Endothelial cell of umbilical vein (primary cell): ENCODE results near the gene ALDH4A1. TPM values are rescaled to one million over a fixed set of nuclear protein-coding genes. Genes with fewer than 3 reads are reported as not detected.

ENCODE experiments used
- BruUV-seq: library from RNA; stranded (reverse); fragments of 400-500 nt; replicated peaks from 2 replicates; lab custom pipeline; 2021; lab: Mats Ljungman, UMichigan
- CTCF ChIA-PET: fragments of 300-600, 350-600 bp; sonication (Branson Sonifier 250); formaldehyde crosslinking; loops from one replicate; lab custom pipeline; 2021; ENCODE audit warnings: antibody characterized with exemption, inconsistent platforms; lab: Charles Lee
- POLR2A ChIA-PET: fragments of 300-600, 350-600 bp; sonication (Branson Sonifier 250); formaldehyde crosslinking; loops from one replicate; lab custom pipeline; 2021; ENCODE audit warnings: antibody characterized with exemption, inconsistent platforms; lab: Charles Lee
- DNase-seq: peaks from one replicate; pipeline ENCODE4 v3.0.0-alpha.2; 2011; ENCODE audit warnings: low read depth, low spot score
- FAIRE-seq: peaks from 2 replicates; lab custom pipeline; 2011; peaks lifted over from hg19 to GRCh38; lab: Jason Lieb, UNC
- H2AFZ ChIP-seq: 2 replicates; pipeline ENCODE4 v1.6.0; 2012; ENCODE audit warnings: low read depth, low read length, control low read depth, inconsistent platforms
- H3K27ac ChIP-seq: 2 replicates; pipeline ENCODE4 v1.5.1; 2011; ENCODE audit warnings: low read depth, mild to moderate bottlenecking, control low read depth, low read length, moderate library complexity; ENCODE audit not compliant: insufficient read depth
- H3K27me3 ChIP-seq, 2 experiments: 2 replicates each; pipeline versions ENCODE4 v1.6.0 to v1.6.1; 2011; ENCODE audit warnings: low read length in 2 of 2, mixed read lengths in 1 of 2; ENCODE audit not compliant: control insufficient read depth in 2 of 2, insufficient read depth in 2 of 2
- H3K36me3 ChIP-seq, 2 experiments: 2 replicates in 1 of 2; 3 replicates in 1 of 2; pipeline ENCODE4 v1.5.1; 2011; ENCODE audit warnings: low read length in 2 of 2, mild to moderate bottlenecking in 1 of 2, moderate library complexity in 1 of 2; ENCODE audit not compliant: control insufficient read depth in 2 of 2, insufficient read depth in 2 of 2; ENCODE audit errors: extremely low read depth in 1 of 2
- H3K4me1 ChIP-seq: 3 replicates; pipeline ENCODE4 v1.5.1; 2011; ENCODE audit warnings: mild to moderate bottlenecking, low read length; ENCODE audit not compliant: control insufficient read depth, insufficient read depth; ENCODE audit errors: extremely low read depth
- H3K4me2 ChIP-seq: 2 replicates; pipeline ENCODE4 v1.6.1; 2011; ENCODE audit warnings: low read length, control low read depth, mixed read lengths; ENCODE audit not compliant: insufficient read depth
- H3K4me3 ChIP-seq, 3 experiments: fragments of 200-600 bp in 1 of 3; sonication (generic), shearing (Covaris generic) in 1 of 3; replicated peaks in 1 of 3; 2 replicates each; pipeline ENCODE4 v1.5.1; 2011 to 2016; ENCODE audit warnings: control low read depth in 3 of 3, low read length in 3 of 3, mild to moderate bottlenecking in 2 of 3, inconsistent platforms in 1 of 3, low read depth in 1 of 3, moderate library complexity in 1 of 3; ENCODE audit not compliant: insufficient read depth in 1 of 3
- H3K79me2 ChIP-seq: 2 replicates; pipeline ENCODE4 v1.6.0; 2012; ENCODE audit warnings: low read length, inconsistent platforms; ENCODE audit not compliant: control insufficient read depth, insufficient read depth
- H3K9ac ChIP-seq: replicated peaks from 2 replicates; pipeline ENCODE3; 2011; ENCODE audit warnings: low read length, control low read depth; ENCODE audit not compliant: insufficient read depth; ENCODE audit errors: extremely low read depth
- H3K9me1 ChIP-seq: replicated peaks from 3 replicates; pipeline ENCODE4 v1.6.0; 2011; ENCODE audit warnings: mild to moderate bottlenecking, low read length; ENCODE audit not compliant: control insufficient read depth, insufficient read depth; ENCODE audit errors: extremely low read depth
- H3K9me3 ChIP-seq: replicated peaks from 2 replicates; pipeline ENCODE4 v1.5.1; 2012; ENCODE audit warnings: low read length, inconsistent platforms; ENCODE audit not compliant: control insufficient read depth, insufficient read depth
- H4K20me1 ChIP-seq: replicated peaks from 2 replicates; pipeline ENCODE3; 2011; ENCODE audit warnings: mild to moderate bottlenecking, low read length; ENCODE audit not compliant: control insufficient read depth, insufficient read depth; ENCODE audit errors: extremely low read depth
- CTCF ChIP-seq, 2 donors: IDR thresholded peaks; 1 replicate in 1 of 2; 2 replicates in 1 of 2; pipeline ENCODE4 v1.5.1; 2011; ENCODE audit warnings: low read length in 2 of 2, mild to moderate bottlenecking in 2 of 2, moderate library complexity in 2 of 2, control low read depth in 1 of 2, inconsistent platforms in 1 of 2, low read depth in 1 of 2; ENCODE audit not compliant: insufficient read depth in 1 of 2; ENCODE audit errors: extremely low read depth in 1 of 2
- GATA2 ChIP-seq: IDR thresholded peaks from 2 replicates; pipeline ENCODE4 v1.7.0; 2011; ENCODE audit warnings: low read depth, mild to moderate bottlenecking, moderate library complexity, mixed read lengths, low read length; ENCODE audit not compliant: insufficient read length, insufficient read depth
- MAX ChIP-seq: IDR thresholded peaks from 2 replicates; pipeline ENCODE4 v1.6.1; 2011; ENCODE audit not compliant: insufficient read depth, insufficient read length
- dilution Hi-C: fragments of 300-500 bp; cut with MboI; formaldehyde crosslinking; loops from one replicate; pipeline ENCODE4 v1.15.0; 2019; ENCODE audit warnings: low sequenced_read_pairs; ENCODE audit not compliant: extremely low pct_ligation_motif_present
- intact Hi-C: fragments of 100-400 bp; cut with micrococcal nuclease; formaldehyde crosslinking; loops from one replicate; pipeline ENCODE4 v1.10.0; 2022
- polyA plus RNA-seq, 4 experiments: library from polyadenylated mRNA; depleted of rRNA in 3 of 4; stranded (reverse) in 3 of 4; unstranded in 1 of 4; fragments of >200 nt; gene quantifications; 2 replicates each; pipeline versions ENCODE4 v1.2.1 to v1.2.3, GENCODE V29; 2011 to 2012; ENCODE audit warnings: missing spikeins in 1 of 4
- total RNA-seq: library from RNA; stranded (reverse); gene quantifications from 2 replicates; pipeline ENCODE4 v1.2.3, GENCODE V29; 2021

The ALDH4A1 gene
- total and polyA plus RNA-seq, 2 donors (not counting 3 experiments of a cell fraction or from before 2014, with no cell fraction given) = 17.4 to 18.5 TPM

GRCh38 chr1:18884419-18884717, 18.0 kb downstream of the ALDH4A1 start:
- no peaks in the 10 kb centered on the region for H3K9me1 ChIP-seq
- TF ChIP-seq MAX (no peak), CTCF (IDR thresholded peaks at IDR 0.05; ENCODE audit: extremely low read depth in 1 of 2, insufficient read depth in 1 of 2, low read depth in 1 of 2, low read length in 2 of 2) (no peak), GATA2 (no peak)
- H3K79me2 ChIP-seq = no peaks in the 10 kb centered on the region
- H3K27me3 ChIP-seq = no peaks in the 10 kb centered on the region
- intact Hi-C loops (loop anchor here (1.0 kb wide), 6 partner anchors 23 to 229 kb away; no protein-coding TSS in a partner anchor), dilution Hi-C loops (no loop called here)
- H2AFZ ChIP-seq = no peak overlapping the region
- no peaks in the 10 kb centered on the region for H3K4me1 ChIP-seq
- H3K4me3 ChIP-seq = no peak overlapping the region
- H3K4me2 ChIP-seq = no peak overlapping the region
- H3K9ac ChIP-seq = no peak overlapping the region
- ChIA-PET POLR2A (interaction anchor here (0.6 kb wide), 1 partner anchor 224 kb away, joined by 3 read pairs; no protein-coding TSS in a partner anchor), CTCF (interaction anchor here (0.6 to 5.2 kb wide), 38 partner anchors 9 to 631 kb away, joined by 3 to 114 read pairs (median 6); partner anchors contain the start of gene ALDH4A1)
- no peaks in the 10 kb centered on the region for H3K9me3 ChIP-seq
- H4K20me1 ChIP-seq = no peaks in the 10 kb centered on the region
- H3K36me3 ChIP-seq = peaks cover 0 to 4% of the 10 kb centered on the region in 2 experiments
- no peak for DNase-seq
- BruUV-seq = no TSS peak
- no peak overlapping the region for H3K27ac ChIP-seq
- no peak for FAIRE-seq
